GM18526 (cell line): ENCODE results near the gene LRRC2.

Experiments
- POLR2A ChIP-seq: IDR thresholded peaks from 3 replicates; pipeline ENCODE4 v1.6.1; 2011; ENCODE audit not compliant: insufficient read length; ENCODE audit errors: extremely low read depth

The LRRC2 gene

DNA sequence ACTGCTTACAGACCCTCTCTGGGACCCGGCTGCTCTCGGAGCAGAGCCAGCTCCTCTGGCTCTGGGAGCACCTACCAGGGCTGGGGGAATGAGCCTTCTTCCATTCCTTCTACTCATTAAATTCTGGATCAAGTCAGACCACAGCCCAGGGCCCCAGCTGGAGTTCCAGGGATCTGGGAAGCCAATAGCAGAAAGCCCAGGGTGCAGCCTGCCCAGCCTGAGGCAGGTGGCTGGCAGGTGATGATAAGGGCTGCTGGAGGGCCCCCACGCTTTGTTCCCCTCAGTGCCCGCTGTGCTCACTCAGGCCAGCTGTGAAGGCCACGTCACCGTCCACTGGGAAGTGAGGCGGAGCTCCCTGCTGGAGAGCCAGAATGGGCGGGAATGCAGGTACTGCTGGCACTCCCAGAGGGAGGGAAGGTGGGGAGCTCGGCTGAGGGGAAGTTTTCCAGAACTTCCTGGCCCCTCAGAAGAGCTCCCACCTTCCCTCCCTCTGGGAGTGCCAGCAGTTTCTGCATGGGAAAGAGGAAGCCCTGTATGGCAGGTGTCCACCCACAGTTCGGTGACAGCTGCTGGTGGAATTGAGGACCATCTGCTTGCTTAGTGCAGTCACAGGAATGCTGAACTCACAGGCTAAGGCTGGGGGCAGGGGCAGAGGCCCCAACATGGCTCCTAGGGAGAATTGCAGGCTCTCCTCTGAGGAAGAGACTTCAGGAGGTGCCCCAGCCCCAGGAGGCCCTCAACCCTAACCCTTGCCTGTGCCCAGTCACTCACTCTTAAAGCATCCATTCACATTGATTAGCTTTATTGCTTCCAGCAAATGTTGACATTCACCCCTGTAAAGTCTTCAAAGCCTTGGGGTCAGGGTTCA, 81.0 kb downstream of the LRRC2 start:
- TF ChIP-seq POLR2A = no peak

DNA sequence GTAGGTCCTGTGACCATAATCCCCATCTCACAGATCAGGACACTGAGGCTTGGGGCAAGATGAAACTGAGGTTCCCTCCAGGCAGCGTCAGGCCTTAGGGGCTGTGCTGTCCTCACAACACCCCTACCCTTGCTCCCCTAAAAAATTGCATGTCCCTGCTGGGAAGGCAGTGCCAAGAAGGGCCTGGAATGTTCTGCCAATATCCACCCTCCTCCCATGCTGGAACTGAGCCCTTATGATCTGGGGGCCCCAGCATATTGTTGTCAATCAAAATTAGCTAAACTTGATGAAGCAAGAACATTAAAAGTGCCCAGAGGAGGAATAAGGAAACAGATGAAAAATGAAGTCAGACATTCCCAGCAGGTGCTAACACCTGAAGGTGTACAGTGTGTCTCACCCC, 81.7 kb downstream of the LRRC2 start:
- TF ChIP-seq POLR2A = no peak

DNA sequence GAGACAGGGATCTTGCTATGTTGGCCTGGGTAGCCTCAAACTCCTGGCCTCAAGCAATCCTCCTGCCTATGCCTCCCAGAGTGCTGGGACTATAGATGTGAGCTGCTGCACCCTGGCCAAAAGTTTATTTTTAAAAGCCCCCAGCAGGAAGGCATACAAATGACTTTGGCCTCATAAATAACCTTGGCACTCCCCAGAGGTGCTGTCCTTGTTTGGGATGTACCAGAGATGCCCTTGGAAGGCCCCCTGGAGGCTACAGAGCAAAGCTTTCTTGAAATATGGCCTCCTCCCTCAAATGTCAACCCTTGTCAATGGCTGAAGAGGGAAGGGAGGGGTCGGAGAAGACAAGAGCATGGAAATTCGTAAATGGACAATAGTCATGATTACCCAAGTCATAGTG, 82.3 kb downstream of the LRRC2 start:
- TF ChIP-seq POLR2A = no peak

DNA sequence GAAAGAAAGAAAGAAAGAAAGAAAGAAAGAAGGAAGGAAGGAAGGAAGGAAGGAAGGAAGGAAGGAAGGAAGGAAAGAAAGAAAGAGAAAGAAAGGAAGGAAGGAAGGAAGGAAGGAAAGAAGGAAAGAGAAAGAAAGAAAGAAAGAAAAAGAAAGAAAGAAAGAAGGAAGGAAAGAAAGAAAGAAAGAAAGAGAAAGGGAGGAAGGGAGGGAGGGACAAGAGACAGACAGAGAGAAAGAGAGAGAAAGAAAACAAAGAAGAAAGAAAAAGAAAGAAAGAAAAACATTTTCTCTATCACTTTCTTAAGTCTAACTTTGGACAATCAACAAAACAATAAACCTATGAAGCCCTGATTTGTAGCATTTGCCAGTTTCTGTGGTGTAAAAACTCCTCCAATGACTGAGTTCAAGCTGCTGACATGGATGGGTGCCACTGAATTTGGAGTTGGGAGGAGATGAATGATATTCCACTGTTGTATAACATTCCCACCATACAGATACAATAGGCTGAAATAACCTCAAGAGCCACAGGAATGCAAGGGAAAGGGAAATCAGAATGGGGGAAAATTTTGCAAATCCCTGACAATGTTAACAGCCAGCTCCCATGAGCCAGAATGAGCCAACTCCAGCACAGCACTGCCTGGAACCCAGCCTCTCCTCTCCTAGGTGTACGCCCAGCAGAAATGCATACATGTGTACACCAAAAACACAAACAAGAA, 83.3 kb downstream of the LRRC2 start:
- TF ChIP-seq POLR2A = no peak

DNA sequence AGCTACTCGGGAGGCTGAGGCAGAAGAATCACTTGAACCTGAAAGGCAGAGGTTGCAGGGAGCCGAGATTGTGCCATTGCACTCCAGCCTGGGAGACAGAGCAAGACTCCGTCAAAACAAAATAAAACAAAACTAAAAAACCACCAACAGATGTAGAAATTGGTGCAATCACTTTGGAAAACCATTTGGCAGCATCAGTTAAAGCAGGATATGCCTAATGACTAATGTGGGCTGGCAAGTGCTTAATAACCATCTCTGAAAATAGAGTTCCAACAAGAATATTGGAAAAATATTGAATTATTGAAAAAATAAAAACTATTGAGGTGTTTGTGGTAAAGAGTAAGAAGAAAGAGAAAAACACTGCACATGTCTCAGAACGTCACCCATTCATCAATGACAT, 84.5 kb downstream of the LRRC2 start:
- TF ChIP-seq POLR2A = no peak

DNA sequence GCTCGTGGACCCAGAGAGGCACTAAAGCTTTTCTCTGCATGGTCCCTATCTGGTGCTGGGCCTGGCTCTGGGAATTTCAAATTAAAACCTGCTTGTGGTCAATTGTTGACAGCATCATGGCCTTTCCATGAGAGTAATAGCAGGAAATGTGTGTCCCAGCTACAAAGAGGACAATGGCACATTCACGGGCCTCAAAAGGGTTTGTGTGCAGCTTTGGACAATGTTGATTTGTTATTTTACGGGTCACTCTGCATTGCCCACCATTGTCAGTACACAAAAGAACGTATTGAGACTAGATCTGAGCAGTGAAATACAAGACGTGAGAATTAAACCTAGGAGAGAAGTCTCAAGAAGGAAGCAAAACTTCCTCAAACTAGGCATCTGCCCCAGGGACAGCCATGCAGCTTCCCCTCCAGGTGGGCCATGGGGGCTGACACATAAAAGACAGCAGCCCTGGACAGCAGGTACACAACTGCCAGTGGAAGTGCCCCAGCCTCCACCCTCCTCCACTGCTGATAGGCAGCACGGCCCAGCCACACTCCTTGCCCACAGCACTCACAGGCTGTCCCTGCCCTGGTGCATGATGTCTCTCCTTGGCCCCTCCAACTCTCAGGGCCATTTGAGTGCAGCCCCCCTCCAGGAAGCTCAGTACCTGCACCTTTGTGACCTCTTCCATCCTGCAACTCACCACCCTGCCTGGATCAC, 85.5 kb downstream of the LRRC2 start:
- TF ChIP-seq POLR2A = no peak

DNA sequence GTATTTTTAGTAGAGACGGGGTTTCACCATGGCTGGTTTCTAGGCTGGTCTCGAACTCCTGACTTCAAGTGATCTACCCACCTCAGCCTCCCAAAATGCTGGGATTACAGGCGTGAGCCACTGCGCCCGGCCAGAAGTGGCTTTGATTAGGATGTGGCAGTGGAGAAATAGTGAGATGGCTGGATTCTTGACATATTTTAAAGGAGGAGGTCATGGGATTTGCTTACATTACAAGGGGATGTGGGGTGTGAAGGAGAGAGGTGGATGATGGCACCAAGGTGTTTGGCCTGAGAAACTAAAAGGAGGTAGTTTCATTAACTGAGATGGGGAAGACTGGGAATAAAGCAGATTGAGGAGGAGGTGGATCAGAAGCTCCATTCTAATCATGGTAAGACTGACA, 86.4 kb downstream of the LRRC2 start:
- no peak for TF ChIP-seq POLR2A

DNA sequence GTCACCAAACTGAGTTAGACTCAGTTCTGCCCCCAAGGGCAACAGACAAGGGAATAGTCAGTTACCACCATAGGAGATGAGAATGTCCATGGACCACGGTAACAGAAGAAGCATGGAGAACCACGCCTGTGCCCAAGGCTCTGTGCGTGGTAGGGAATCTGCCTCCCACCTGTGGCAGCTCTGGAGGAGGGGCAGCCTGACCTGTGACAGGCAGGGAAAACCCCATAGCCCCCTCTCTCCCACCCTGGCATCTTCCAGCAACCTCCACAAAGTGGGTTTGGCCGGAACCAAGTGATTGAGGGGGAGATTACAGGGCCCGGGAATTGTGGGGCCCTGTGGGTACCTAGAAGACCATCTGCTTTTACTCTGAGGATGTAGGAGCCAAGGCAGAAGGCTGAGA, 87.1 kb downstream of the LRRC2 start:
- no peak for TF ChIP-seq POLR2A

DNA sequence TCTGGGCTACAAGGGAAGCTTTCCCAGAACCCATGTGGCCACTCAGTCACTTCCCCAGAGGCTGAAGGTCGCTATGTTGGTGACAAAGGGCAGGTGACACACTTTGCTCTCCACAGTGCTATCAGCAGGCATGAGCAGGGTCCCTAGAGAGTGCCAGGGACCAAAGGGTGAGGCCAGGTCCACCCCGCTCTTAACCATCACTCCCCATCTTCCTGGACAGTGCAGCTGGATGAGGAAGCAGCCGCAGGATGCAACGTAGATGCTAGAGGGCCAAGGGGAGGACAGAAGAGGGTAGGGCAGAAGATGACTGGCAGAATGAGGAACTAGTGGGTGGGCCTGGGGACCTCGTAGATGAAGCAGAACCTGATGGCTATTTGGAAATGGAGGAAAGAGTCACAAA, 87.8 kb downstream of the LRRC2 start:
- no peak for TF ChIP-seq POLR2A

DNA sequence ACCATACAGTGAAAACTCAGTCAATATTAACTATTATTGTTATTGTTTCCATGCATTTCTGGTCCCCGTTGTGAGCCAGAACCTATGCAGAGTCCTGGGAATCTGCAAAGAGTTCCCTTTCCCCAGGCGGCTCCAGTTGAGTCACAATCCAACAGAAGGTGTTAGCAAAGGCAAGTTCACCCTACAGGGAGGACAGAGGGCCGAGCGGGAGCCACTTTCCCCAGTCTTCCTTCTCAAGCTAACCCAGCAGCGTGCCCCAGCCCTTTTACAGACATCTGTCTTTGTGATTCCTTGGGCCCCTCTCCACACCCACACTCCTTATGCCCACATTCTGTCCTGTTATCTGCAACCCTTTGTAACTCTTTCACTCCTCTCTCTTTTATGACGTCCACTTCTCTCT, 88.3 kb downstream of the LRRC2 start:
- TF ChIP-seq POLR2A = no peak

DNA sequence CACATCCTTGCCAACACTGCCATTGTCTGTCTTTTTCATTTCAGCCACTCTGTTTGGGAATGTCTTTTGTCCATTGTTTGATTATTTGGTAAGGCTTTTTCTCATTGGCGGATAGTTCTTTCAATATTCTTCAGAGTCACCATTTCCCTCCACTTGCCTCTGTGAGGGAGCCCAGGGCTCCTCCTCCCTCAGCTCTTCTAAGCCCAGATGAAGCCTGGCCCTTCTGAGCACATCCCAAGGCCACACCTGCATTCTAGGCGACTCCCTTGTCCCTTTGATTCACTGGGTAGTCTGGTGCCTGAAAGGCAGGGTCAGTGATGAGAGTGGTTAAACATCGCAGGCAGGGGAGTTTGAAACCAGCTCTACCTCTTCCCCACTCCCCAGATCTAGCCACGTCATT, 89.0 kb downstream of the LRRC2 start:
- TF ChIP-seq POLR2A = no peak

DNA sequence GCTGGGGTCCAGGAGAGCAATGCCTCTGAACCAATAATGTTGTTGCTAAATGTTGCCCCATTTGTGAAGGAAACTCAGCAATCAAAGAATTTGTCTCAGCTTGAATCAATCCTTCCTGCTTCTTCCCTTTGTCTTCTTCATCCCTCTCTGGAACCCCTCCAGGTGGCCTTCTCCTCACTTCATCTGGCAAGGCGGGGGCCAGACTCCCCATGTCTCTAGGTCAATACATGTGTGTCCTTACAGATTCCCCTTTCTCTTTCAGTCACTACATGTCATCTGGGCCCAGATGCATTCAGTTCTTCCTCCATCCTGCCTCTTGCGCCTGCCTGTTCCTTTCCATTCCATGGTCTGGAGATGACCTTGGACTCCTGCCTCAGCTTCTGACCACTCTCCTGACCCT, 93.4 kb downstream of the LRRC2 start:
- TF ChIP-seq POLR2A = no peak

DNA sequence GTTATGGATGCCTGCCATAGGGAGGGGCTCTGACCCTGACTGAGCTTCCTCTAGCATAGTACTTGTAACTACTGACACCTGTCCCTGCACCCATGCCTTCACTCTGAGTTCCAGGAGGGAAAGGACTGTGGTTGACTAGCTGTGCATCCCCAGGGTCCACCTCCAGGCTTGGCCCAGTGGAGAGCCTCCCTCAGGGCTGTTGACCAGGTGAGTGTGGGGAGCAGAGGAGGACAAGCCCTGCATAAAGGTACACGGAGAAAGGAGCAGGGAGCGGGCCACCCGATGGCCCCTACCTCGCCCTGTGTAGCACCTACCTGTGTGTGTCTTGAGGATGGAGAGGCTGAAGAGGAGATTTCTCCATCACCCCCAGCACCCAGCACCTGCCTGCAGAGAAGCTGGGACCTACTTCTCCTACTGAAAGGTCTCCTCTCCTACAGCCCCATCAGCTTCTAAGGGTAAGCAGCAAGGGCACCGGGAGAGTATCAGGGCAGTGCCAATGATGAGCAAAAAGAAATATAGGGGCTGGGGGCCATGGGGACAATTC, 94.7 kb downstream of the LRRC2 start:
- no peak for TF ChIP-seq POLR2A

DNA sequence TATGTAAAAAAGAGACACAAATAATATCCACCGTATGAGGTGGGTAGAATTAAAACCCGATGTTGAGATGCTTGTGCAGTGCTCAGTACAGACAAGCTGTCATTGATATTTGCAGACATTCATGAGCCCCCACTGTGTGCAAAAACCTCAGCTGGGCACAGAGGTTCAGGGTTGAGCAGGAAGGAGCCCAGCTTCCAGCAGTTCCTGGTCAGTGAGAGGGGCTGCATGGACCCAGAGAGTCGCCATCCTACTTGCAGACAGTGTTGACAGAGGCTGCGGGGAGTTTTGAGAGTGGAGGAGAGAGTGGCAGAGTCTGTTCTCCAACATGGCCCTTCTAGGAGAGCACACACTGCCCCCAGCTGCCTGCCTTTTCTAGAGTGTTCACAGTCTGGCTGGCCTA, 95.3 kb downstream of the LRRC2 start:
- no peak for TF ChIP-seq POLR2A

DNA sequence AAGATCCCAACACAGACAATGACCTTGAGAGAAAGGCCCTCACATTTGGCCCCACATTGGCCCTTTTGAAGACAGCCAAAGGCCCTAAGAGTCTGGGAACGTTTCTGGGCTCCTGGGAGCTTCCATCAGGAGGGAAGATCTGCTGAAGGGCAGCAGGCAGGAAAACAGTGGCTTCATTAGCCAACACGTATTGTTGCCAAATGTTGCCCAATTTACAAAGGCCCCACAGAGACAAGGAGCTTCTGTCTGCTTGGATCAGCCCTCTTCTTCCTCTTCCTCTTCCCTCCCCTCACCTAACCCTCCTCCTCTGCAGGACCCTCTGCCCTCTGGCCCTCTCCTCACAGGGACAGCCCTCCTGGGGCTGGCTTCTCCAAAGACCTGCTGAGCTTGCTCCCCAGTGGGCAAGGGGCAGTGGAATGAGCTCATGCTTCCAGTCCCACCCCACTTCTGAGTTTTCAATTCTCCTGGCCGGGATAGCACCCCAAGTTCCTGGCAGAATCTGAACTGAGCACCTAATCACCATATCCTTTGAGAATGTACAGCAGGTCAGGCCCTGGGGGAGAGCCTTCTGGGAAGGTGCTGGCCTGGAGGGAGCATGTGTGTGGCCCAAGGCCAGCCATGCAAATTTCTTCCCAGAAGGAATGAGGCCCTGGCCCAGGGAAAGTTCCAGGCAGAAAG, 96.3 kb downstream of the LRRC2 start:
- no peak for TF ChIP-seq POLR2A
